Brain microvascular endothelial cell (primary cell): Measurements from ENCODE around the gene EIF2D.
A peak's percentile ranks its signal among the peaks of the same experiment; 100 is the strongest.

Experiments
- DNase-seq: peaks from one replicate; pipeline ENCODE4 v3.0.0-alpha.2; 2020
- H3K27ac ChIP-seq: fragments of 250-450 bp; sonication (Bioruptor Pico); 2 replicates; pipeline ENCODE4 v1.5.1; 2020; ENCODE audit warnings: mild to moderate bottlenecking, moderate library complexity
- H3K27me3 ChIP-seq: fragments of 250-450 bp; sonication (Bioruptor Pico); replicated peaks from 2 replicates; pipeline ENCODE4 v1.5.1; 2020; ENCODE audit warnings: mild to moderate bottlenecking
- H3K36me3 ChIP-seq: fragments of 250-450 bp; sonication (Bioruptor Pico); replicated peaks from 2 replicates; pipeline ENCODE4 v1.5.1; 2020; ENCODE audit warnings: mild to moderate bottlenecking
- H3K4me3 ChIP-seq: 2 replicates; pipeline ENCODE4 v1.5.1; 2011; ENCODE audit warnings: low read depth, mild to moderate bottlenecking, control low read depth, low read length, moderate library complexity
- CTCF ChIP-seq: IDR thresholded peaks from 2 replicates; pipeline ENCODE4 v1.5.1; 2011; ENCODE audit warnings: low read depth, mild to moderate bottlenecking, moderate library complexity, low read length, control low read depth, inconsistent platforms; ENCODE audit errors: missing control alignments
- in situ Hi-C: cut with HindIII; loops from 2 replicates; pipeline ENCODE4 v1.10.0; 2017; ENCODE audit warnings: low sequenced_read_pairs, low pct_ligation_motif_present

Gene EIF2D

GRCh38 chr1:206547104-206547503, 65.2 kb downstream of the EIF2D start:
- peaks cover 2% of the 10 kb centered on the region for H3K27me3 ChIP-seq
- H3K27ac ChIP-seq: no peak overlapping the region
- TF ChIP-seq CTCF: no peak
- no peaks in the 10 kb centered on the region for H3K36me3 ChIP-seq
- no peak overlapping the region for H3K4me3 ChIP-seq
- in situ Hi-C loops: no loop called here
- DNase-seq: no peak

- no peaks in the 10 kb centered on the region for H3K36me3 ChIP-seq
- H3K27ac ChIP-seq: no peak overlapping the region
- DNase-seq: no peak
- TF ChIP-seq CTCF: no peak
- peaks cover 2% of the 10 kb centered on the region for H3K27me3 ChIP-seq
- in situ Hi-C loops: no loop called here
- H3K4me3 ChIP-seq: no peak overlapping the region
Measured at GRCh38 chr1:206545351-206545750, 66.9 kb downstream of the EIF2D start.

GRCh38 chr1:206544562-206545257, 67.6 kb downstream of the EIF2D start:
- TF ChIP-seq CTCF: peak; percentile 93
- Histone ChIP-seq H3K36me3 (no peaks in the 10 kb centered on the region), H3K27me3 (peaks cover 2% of the 10 kb centered on the region), H3K27ac (no peak overlapping the region), H3K4me3 (no peak overlapping the region)
- in situ Hi-C loops: no loop called here
- DNase-seq: peak; percentile 18
